T-helper 2 cell (primary cell): ENCODE data around the gene WWC1.
"Not testable (repeated sequence)": the region's sequence is repeated elsewhere in the genome, so short reads cannot be mapped to it uniquely, and the experiment has no call there.

Source experiments
- DNase-seq, 5 experiments: peaks; one replicate each; pipeline versions ENCODE4 v3.0.0 to v3.0.0-alpha.2; 2012 to 2022

Gene WWC1

GRCh38 chr5:168415971-168416370 is 124.5 kb downstream of the WWC1 start:
- no peak for DNase-seq

GRCh38 chr5:168417731-168418429 is 126.4 kb downstream of the WWC1 start:
- no peak for DNase-seq

GRCh38 chr5:168420461-168420860 is 129.0 kb downstream of the WWC1 start:
- DNase-seq: no peak

GRCh38 chr5:168422431-168422830 is 131.0 kb downstream of the WWC1 start:
- DNase-seq: peak in 1 of 5 experiments; percentile 13

GRCh38 chr5:168423478-168423877 is 132.0 kb downstream of the WWC1 start:
- DNase-seq: no peak

GRCh38 chr5:168423971-168424370 is 132.5 kb downstream of the WWC1 start:
- no peak for DNase-seq

- DNase-seq: no peak
These were observed 133.3 kb downstream of the WWC1 start for GRCh38 chr5:168424594-168425323.

GRCh38 chr5:168426007-168426863 is 134.8 kb downstream of the WWC1 start:
- DNase-seq: no peak

GRCh38 chr5:168426864-168427172 is 135.4 kb downstream of the WWC1 start:
- no peak for DNase-seq

- no peak for DNase-seq
These were observed 135.8 kb downstream of the WWC1 start for GRCh38 chr5:168427224-168427623.

GRCh38 chr5:168428552-168428951 is 137.1 kb downstream of the WWC1 start:
- DNase-seq: no peak

- no peak for DNase-seq
These were observed 138.9 kb downstream of the WWC1 start for GRCh38 chr5:168430296-168430695.

- DNase-seq: no peak
These were observed 141.5 kb downstream of the WWC1 start for GRCh38 chr5:168432903-168433302.

GRCh38 chr5:168434001-168434400 is 142.6 kb downstream of the WWC1 start:
- no peak for DNase-seq

- no peak for DNase-seq
These were observed 143.4 kb downstream of the WWC1 start for GRCh38 chr5:168434746-168435321.

GRCh38 chr5:168435340-168435739 is 143.9 kb downstream of the WWC1 start:
- not testable (repeated sequence) for DNase-seq

GRCh38 chr5:168438349-168438748 is 146.9 kb downstream of the WWC1 start:
- no peak for DNase-seq

GRCh38 chr5:168443533-168443932 is 152.1 kb downstream of the WWC1 start:
- no peak for DNase-seq

GRCh38 chr5:168443950-168444700 is 152.7 kb downstream of the WWC1 start:
- DNase-seq: no peak

- no peak for DNase-seq
These were observed 155.7 kb downstream of the WWC1 start for GRCh38 chr5:168446983-168447619.

GRCh38 chr5:168447808-168448207 is 156.4 kb downstream of the WWC1 start:
- DNase-seq: no peak

- DNase-seq: no peak
These were observed 157.7 kb downstream of the WWC1 start for GRCh38 chr5:168449166-168449565.
